Measurements from ENCODE around the gene GMDS. TPM values are rescaled to one million over a fixed set of nuclear protein-coding genes. Genes with fewer than 3 reads are reported as not detected.

GMDS gene
- total and polyA plus RNA-seq, 2 experiments from 2014 or later, result 6.3 to 17.7 TPM

DNA sequence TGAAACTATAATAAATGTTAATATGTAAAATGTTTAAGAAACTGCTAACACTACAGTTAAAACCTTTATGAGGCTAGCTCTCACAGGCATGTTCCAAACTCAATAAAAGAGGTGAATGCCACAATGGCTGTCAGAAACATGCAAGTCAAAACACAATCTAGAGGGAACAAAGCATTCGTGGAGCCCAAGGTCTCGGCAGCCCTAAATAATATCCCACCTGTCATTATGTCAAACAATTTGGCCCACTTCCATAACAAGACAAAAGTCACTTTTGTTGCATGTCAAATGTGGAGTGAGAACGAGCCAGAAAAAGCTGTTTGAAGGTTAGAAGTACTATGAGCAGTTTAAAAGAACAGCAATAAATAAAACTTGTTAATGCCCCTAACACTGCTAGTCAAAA, 181.9 kb downstream of the GMDS start:
- H3K36me3 ChIP-seq, result no peaks in the 10 kb centered on the region
- TF ChIP-seq, protein P1, sequence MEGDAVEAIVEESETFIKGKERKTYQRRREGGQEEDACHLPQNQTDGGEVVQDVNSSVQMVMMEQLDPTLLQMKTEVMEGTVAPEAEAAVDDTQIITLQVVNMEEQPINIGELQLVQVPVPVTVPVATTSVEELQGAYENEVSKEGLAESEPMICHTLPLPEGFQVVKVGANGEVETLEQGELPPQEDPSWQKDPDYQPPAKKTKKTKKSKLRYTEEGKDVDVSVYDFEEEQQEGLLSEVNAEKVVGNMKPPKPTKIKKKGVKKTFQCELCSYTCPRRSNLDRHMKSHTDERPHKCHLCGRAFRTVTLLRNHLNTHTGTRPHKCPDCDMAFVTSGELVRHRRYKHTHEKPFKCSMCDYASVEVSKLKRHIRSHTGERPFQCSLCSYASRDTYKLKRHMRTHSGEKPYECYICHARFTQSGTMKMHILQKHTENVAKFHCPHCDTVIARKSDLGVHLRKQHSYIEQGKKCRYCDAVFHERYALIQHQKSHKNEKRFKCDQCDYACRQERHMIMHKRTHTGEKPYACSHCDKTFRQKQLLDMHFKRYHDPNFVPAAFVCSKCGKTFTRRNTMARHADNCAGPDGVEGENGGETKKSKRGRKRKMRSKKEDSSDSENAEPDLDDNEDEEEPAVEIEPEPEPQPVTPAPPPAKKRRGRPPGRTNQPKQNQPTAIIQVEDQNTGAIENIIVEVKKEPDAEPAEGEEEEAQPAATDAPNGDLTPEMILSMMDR (IDR thresholded peaks at IDR 0.05; ENCODE audit: low read depth, low read length), result no peak
- H3K4me1 ChIP-seq (ENCODE audit: low read depth), result no peaks in the 10 kb centered on the region
- no peaks in the 10 kb centered on the region for H3K9me3 ChIP-seq (ENCODE audit: low read depth)
- no peak for DNase-seq (ENCODE audit: low read depth in 1 of 2, low spot score in 1 of 2)
- H3K27me3 ChIP-seq, result no peaks in the 10 kb centered on the region
- H3K4me3 ChIP-seq, result no peak overlapping the region
- H3K27ac ChIP-seq, result no peak overlapping the region

GRCh38 chr6:2061880-2062279, 183.5 kb downstream of the GMDS start:
- H3K9me3 ChIP-seq (ENCODE audit: low read depth), result no peaks in the 10 kb centered on the region
- H3K4me1 ChIP-seq (ENCODE audit: low read depth), result no peaks in the 10 kb centered on the region
- TF ChIP-seq, protein P1 (IDR thresholded peaks at IDR 0.05; ENCODE audit: low read depth, low read length), result no peak
- no peak overlapping the region for H3K4me3 ChIP-seq
- no peaks in the 10 kb centered on the region for H3K36me3 ChIP-seq
- no peak overlapping the region for H3K27ac ChIP-seq
- DNase-seq (ENCODE audit: low read depth in 1 of 2, low spot score in 1 of 2), result no peak
- no peaks in the 10 kb centered on the region for H3K27me3 ChIP-seq

GRCh38 chr6:2055911-2056310, 189.5 kb downstream of the GMDS start:
- Histone ChIP-seq H3K9me3 (ENCODE audit: low read depth) (no peaks in the 10 kb centered on the region), H3K4me3 (no peak overlapping the region), H3K36me3 (no peaks in the 10 kb centered on the region), H3K27ac (no peak overlapping the region), H3K4me1 (ENCODE audit: low read depth) (no peaks in the 10 kb centered on the region), H3K27me3 (no peaks in the 10 kb centered on the region)
- DNase-seq (ENCODE audit: low read depth in 1 of 2, low spot score in 1 of 2), result no peak
- TF ChIP-seq, protein P1 (IDR thresholded peaks at IDR 0.05; ENCODE audit: low read depth, low read length), result no peak

GRCh38 chr6:2055143-2055542, 190.3 kb downstream of the GMDS start:
- TF ChIP-seq, protein P1 (IDR thresholded peaks at IDR 0.05; ENCODE audit: low read depth, low read length), result no peak
- DNase-seq (ENCODE audit: low read depth in 1 of 2, low spot score in 1 of 2), result no peak
- Histone ChIP-seq H3K4me1 (ENCODE audit: low read depth) (no peaks in the 10 kb centered on the region), H3K9me3 (ENCODE audit: low read depth) (no peaks in the 10 kb centered on the region), H3K27me3 (no peaks in the 10 kb centered on the region), H3K27ac (no peak overlapping the region), H3K36me3 (no peaks in the 10 kb centered on the region), H3K4me3 (no peak overlapping the region)

DNA sequence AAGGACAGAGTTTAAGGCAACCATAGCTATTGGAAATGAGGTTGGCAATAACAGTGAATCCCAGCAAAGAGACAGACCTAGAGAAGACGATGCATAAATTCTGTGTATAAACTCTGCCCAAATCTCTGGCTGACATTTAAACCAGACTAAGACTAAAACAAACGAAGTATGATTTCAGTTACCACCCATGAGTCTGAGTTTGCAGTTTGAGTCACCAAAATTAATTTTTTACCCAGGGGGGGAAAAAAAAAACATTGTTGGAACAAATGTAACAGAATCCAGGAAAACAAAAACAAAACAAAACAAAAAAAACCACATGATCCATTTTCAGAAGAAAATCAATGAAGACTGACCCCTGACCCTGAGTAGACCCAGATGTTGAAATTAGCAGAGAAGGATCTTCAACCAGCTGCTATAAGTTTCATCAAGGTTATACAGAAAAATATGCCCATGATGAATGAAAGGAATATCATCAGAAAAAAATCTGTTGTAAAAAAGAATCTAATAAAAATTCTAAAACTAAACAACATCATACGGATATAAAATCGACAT, 190.8 kb downstream of the GMDS start:
- no peak for DNase-seq (ENCODE audit: low read depth in 1 of 2, low spot score in 1 of 2)
- Histone ChIP-seq H3K4me1 (ENCODE audit: low read depth) (no peaks in the 10 kb centered on the region), H3K9me3 (ENCODE audit: low read depth) (no peaks in the 10 kb centered on the region), H3K27ac (no peak overlapping the region), H3K36me3 (no peaks in the 10 kb centered on the region), H3K4me3 (no peak overlapping the region), H3K27me3 (no peaks in the 10 kb centered on the region)
- TF ChIP-seq, protein P1 (IDR thresholded peaks at IDR 0.05; ENCODE audit: low read depth, low read length), result no peak

GRCh38 chr6:2053691-2054090, 191.7 kb downstream of the GMDS start:
- no peak for DNase-seq (ENCODE audit: low read depth in 1 of 2, low spot score in 1 of 2)
- Histone ChIP-seq H3K9me3 (ENCODE audit: low read depth) (no peaks in the 10 kb centered on the region), H3K27ac (no peak overlapping the region), H3K36me3 (no peaks in the 10 kb centered on the region), H3K27me3 (no peaks in the 10 kb centered on the region), H3K4me3 (no peak overlapping the region), H3K4me1 (ENCODE audit: low read depth) (no peaks in the 10 kb centered on the region)
- TF ChIP-seq, protein P1 (IDR thresholded peaks at IDR 0.05; ENCODE audit: low read depth, low read length), result no peak
